Type B pancreatic cell (in vitro differentiated cells): Measurements from ENCODE around the gene FOXO1. TPM values are rescaled to one million over a fixed set of nuclear protein-coding genes. Genes with fewer than 3 reads are reported as not detected.

Source experiments
- DNase-seq: peaks from one replicate; pipeline ENCODE4 v3.0.0; 2021; ENCODE audit warnings: mixed read lengths; ENCODE audit not compliant: unreplicated experiment; ENCODE audit errors: extremely low spot score
- H3K27ac Mint-ChIP-seq: 2 replicates; pipeline ENCODE4 v1.8.0; 2021; ENCODE audit warnings: mild to moderate bottlenecking, mixed read lengths
- H3K27me3 Mint-ChIP-seq: 2 replicates; pipeline ENCODE4 v1.8.0; 2021; ENCODE audit warnings: mixed read lengths
- H3K36me3 Mint-ChIP-seq: 2 replicates; pipeline ENCODE4 v1.8.0; 2021; ENCODE audit warnings: mixed read lengths
- H3K4me1 Mint-ChIP-seq: one replicate; pipeline ENCODE4 v1.8.0; 2021; ENCODE audit warnings: mixed read lengths; ENCODE audit not compliant: unreplicated experiment
- H3K4me3 Mint-ChIP-seq: 2 replicates; pipeline ENCODE4 v1.8.0; 2021; ENCODE audit warnings: mild to moderate bottlenecking, mixed read lengths
- H3K9me3 Mint-ChIP-seq: 2 replicates; pipeline ENCODE4 v1.8.0; 2021; ENCODE audit warnings: mixed read lengths
- CTCF ChIP-seq: fragments of 200-600 bp; sonication (generic); conservative IDR thresholded peaks from 2 replicates; pipeline ENCODE4 v1.5.0; 2021; ENCODE audit warnings: antibody characterized with exemption, mild to moderate bottlenecking
- total RNA-seq: library from RNA; stranded (reverse); gene quantifications from 2 replicates; pipeline ENCODE4 v1.2.1, GENCODE V29; 2021; ENCODE audit warnings: low replicate concordance

Gene FOXO1
- total RNA-seq, 1 donor from 2014 or later, result 21.5 TPM

GRCh38 chr13:40596484-40596883, 70.0 kb downstream of the FOXO1 start:
- DNase-seq, result no peak
- no peaks in the 10 kb centered on the region for H3K9me3 Mint-ChIP-seq
- H3K27ac Mint-ChIP-seq, result no peak overlapping the region
- H3K4me3 Mint-ChIP-seq, result no peak overlapping the region
- TF ChIP-seq CTCF, result no peak
- H3K4me1 Mint-ChIP-seq, result peaks cover 38% of the 10 kb centered on the region
- H3K27me3 Mint-ChIP-seq, result no peaks in the 10 kb centered on the region
- H3K36me3 Mint-ChIP-seq, result no peaks in the 10 kb centered on the region

- no peak for TF ChIP-seq CTCF
- no peak overlapping the region for H3K4me3 Mint-ChIP-seq
- no peak overlapping the region for H3K27ac Mint-ChIP-seq
- no peaks in the 10 kb centered on the region for H3K27me3 Mint-ChIP-seq
- no peaks in the 10 kb centered on the region for H3K9me3 Mint-ChIP-seq
- no peak for DNase-seq
- H3K36me3 Mint-ChIP-seq, result no peaks in the 10 kb centered on the region
- H3K4me1 Mint-ChIP-seq, result peaks cover 44% of the 10 kb centered on the region
These were observed 70.7 kb downstream of the FOXO1 start for GRCh38 chr13:40595693-40596092.

- no peaks in the 10 kb centered on the region for H3K27me3 Mint-ChIP-seq
- H3K36me3 Mint-ChIP-seq, result no peaks in the 10 kb centered on the region
- no peaks in the 10 kb centered on the region for H3K9me3 Mint-ChIP-seq
- H3K4me1 Mint-ChIP-seq, result peaks cover 47% of the 10 kb centered on the region
- H3K4me3 Mint-ChIP-seq, result no peak overlapping the region
- H3K27ac Mint-ChIP-seq, result no peak overlapping the region
- no peak for DNase-seq
- TF ChIP-seq CTCF, result no peak
These were observed 74.4 kb downstream of the FOXO1 start for GRCh38 chr13:40592035-40592434.

- Mint-ChIP-seq H3K4me1 (peaks cover 49% of the 10 kb centered on the region), H3K27me3 (no peaks in the 10 kb centered on the region), H3K9me3 (no peaks in the 10 kb centered on the region), H3K4me3 (no peak overlapping the region), H3K36me3 (no peaks in the 10 kb centered on the region), H3K27ac (no peak overlapping the region)
- no peak for DNase-seq
- no peak for TF ChIP-seq CTCF
These were observed 75.3 kb downstream of the FOXO1 start for GRCh38 chr13:40591091-40591490.

GRCh38 chr13:40590112-40590862, 76.2 kb downstream of the FOXO1 start:
- Mint-ChIP-seq H3K9me3 (no peaks in the 10 kb centered on the region), H3K4me1 (peaks cover 54% of the 10 kb centered on the region), H3K4me3 (no peak overlapping the region), H3K27me3 (no peaks in the 10 kb centered on the region), H3K27ac (no peak overlapping the region), H3K36me3 (peaks cover under 1% of the 10 kb centered on the region)
- no peak for TF ChIP-seq CTCF
- no peak for DNase-seq
